ENCODE data around the gene LCMT1.
"Not testable (repeated sequence)": the region's sequence is repeated elsewhere in the genome, so short reads cannot be mapped to it uniquely, and the experiment has no call there.

The LCMT1 gene

GRCh38 chr16:25124503-25124902 lies 13.0 kb downstream of the LCMT1 start:
- H3K4me1 Mint-ChIP-seq, result peaks cover 14% of the 10 kb centered on the region
- H3K27ac Mint-ChIP-seq, result no peak overlapping the region
- DNase-seq, result no peak
- H3K27me3 Mint-ChIP-seq (ENCODE audit: low read depth, poor library complexity), result no peaks in the 10 kb centered on the region
- TF ChIP-seq CTCF (IDR thresholded peaks at IDR 0.05), result no peak
- peaks cover 39% of the 10 kb centered on the region for H3K36me3 Mint-ChIP-seq (ENCODE audit: low read depth)
- no peaks in the 10 kb centered on the region for H3K9me3 Mint-ChIP-seq
- no peak overlapping the region for H3K4me3 Mint-ChIP-seq

DNA sequence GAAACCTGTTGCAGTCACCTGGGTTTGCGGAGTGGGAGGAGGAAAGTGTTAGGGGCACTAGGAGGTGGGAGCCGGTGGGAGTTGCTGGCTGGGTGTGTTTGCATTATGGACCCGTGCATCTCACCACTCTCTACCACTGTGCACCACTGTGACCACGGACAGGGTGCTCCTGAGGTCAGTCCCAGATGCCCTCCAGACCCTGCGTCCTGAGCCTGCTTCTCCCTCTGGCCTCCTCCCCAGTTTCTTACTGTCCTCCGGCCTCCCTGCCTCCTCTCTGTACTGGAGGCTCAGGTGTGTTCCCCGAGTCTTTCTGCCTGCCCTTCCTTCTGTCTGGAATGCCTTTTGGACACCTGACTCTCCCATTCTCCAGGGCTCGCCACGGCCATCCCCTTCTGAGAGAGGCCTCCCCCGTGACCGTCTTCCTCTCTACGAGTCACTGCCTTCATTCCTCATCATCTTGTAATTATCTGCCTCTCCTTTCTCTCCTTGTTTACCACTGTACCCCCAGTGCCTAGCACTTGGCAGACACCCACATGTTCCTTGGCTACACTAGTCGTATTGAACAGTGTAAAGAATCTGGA lies 14.6 kb downstream of the LCMT1 start:
- H3K36me3 Mint-ChIP-seq (ENCODE audit: low read depth), result peaks cover 43% of the 10 kb centered on the region
- H3K4me3 Mint-ChIP-seq; H3K9me3 Mint-ChIP-seq; H3K27me3 Mint-ChIP-seq (ENCODE audit: low read depth, poor library complexity); H3K27ac Mint-ChIP-seq; DNase-seq: not testable (repeated sequence)
- peaks cover 14% of the 10 kb centered on the region for H3K4me1 Mint-ChIP-seq

- no peak for TF ChIP-seq CTCF (IDR thresholded peaks at IDR 0.05)
- H3K4me3 Mint-ChIP-seq, result no peak overlapping the region
- H3K27me3 Mint-ChIP-seq (ENCODE audit: low read depth, poor library complexity), result no peaks in the 10 kb centered on the region
- H3K27ac Mint-ChIP-seq, result no peak overlapping the region
- DNase-seq, result no peak
- H3K9me3 Mint-ChIP-seq, result no peaks in the 10 kb centered on the region
- peaks cover 8% of the 10 kb centered on the region for H3K4me1 Mint-ChIP-seq
- peaks cover 43% of the 10 kb centered on the region for H3K36me3 Mint-ChIP-seq (ENCODE audit: low read depth)
These were observed 15.3 kb downstream of the LCMT1 start for GRCh38 chr16:25126820-25127232.

DNA sequence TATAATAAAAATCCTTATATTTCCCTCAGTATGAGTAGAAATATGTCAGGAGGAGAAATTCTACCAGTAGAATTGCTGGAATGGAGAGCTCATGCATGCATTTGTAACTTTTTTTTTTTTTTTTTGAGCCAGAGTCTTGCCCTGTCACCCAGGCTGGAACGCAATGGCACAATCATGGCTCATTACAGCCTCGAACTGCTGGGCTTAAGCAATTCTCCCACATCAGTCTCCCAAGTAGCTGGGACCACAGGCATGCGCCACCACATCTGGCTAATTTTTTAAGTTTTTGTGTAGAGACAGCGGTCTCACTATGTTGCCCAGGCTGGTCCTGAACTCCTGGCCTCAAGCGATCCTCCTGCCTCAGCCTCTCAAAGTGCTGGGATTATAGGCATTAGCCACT lies 21.2 kb downstream of the LCMT1 start:
- not testable (repeated sequence) for DNase-seq; H3K27me3 Mint-ChIP-seq (ENCODE audit: low read depth, poor library complexity); H3K9me3 Mint-ChIP-seq; H3K27ac Mint-ChIP-seq; H3K4me1 Mint-ChIP-seq; H3K4me3 Mint-ChIP-seq
- H3K36me3 Mint-ChIP-seq (ENCODE audit: low read depth), result peaks cover 41% of the 10 kb centered on the region

DNA sequence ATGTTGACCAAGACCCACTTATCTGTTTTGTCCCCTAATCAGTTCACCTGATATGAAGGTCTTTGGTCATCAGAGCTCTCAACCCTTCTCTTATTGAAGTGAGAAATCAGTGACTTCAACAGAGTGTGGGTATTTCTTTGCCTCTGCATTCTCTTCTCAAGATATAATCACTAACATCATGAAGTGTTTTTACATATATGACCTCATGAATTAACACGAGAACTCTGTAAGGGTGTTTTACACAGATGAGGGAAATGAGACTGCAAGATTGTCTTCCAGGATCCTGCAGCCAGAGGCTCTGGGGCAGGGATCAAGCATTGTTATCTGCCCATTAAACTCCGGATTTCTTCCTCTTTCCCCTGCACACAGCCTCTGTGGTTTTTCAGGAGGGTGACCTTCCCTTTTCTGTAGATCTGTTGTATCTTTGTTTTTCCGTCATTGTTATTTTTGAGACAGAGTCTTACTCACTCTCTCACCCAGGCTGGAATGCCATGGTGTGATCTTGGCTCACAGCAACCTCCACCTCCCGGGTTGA lies 22.7 kb downstream of the LCMT1 start:
- H3K4me3 Mint-ChIP-seq, result no peak overlapping the region
- H3K9me3 Mint-ChIP-seq, result no peaks in the 10 kb centered on the region
- no peak overlapping the region for H3K27ac Mint-ChIP-seq
- no peak for DNase-seq
- peaks cover 33% of the 10 kb centered on the region for H3K36me3 Mint-ChIP-seq (ENCODE audit: low read depth)
- H3K27me3 Mint-ChIP-seq (ENCODE audit: low read depth, poor library complexity), result peaks cover 3% of the 10 kb centered on the region
- H3K4me1 Mint-ChIP-seq, result no peaks in the 10 kb centered on the region
- TF ChIP-seq CTCF (IDR thresholded peaks at IDR 0.05), result no peak

DNA sequence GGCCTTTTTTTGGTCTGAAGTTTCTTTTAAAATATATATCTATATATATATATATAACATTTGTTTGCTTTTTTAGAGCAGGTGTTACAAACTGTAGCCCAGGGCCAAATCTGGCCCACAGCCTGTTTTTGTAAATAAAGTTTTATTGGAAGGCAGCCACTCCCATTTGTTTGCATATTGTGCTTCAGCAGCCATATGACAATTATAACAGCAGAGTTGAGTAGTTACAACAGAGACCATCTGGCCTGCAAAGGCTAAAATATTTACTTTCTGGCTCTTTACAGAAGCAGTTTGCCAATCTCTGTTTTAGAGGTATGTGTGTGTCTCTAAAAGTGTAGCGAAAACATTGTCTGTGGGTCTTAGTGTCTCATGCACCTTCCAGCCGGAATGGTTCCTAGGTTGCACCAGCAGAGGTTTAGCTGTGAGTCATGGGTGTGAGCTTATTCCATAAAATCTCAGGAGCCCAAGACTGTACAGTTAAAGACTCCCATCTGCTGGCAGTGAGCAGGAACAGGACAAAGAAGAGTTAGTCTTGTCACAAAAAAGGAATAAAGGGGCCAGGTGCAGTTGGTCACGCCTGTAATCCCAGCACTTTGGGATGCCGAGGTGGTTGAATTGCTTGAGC lies 23.8 kb downstream of the LCMT1 start:
- no peak overlapping the region for H3K4me3 Mint-ChIP-seq
- no peaks in the 10 kb centered on the region for H3K4me1 Mint-ChIP-seq
- TF ChIP-seq CTCF (IDR thresholded peaks at IDR 0.05), result no peak
- peaks cover 3% of the 10 kb centered on the region for H3K27me3 Mint-ChIP-seq (ENCODE audit: low read depth, poor library complexity)
- H3K9me3 Mint-ChIP-seq, result no peaks in the 10 kb centered on the region
- no peak overlapping the region for H3K27ac Mint-ChIP-seq
- DNase-seq, result no peak
- peaks cover 35% of the 10 kb centered on the region for H3K36me3 Mint-ChIP-seq (ENCODE audit: low read depth)

- Mint-ChIP-seq H3K27me3 (ENCODE audit: low read depth, poor library complexity) (peaks cover 3% of the 10 kb centered on the region), H3K4me3 (no peak overlapping the region), H3K27ac (no peak overlapping the region), H3K36me3 (ENCODE audit: low read depth) (peaks cover 47% of the 10 kb centered on the region), H3K9me3 (no peaks in the 10 kb centered on the region), H3K4me1 (no peaks in the 10 kb centered on the region)
- DNase-seq, result no peak
- no peak for TF ChIP-seq CTCF (IDR thresholded peaks at IDR 0.05)
These were observed 26.6 kb downstream of the LCMT1 start for GRCh38 chr16:25138130-25138529.

All from nephron progenitor cell (in vitro differentiated cells).